ENCODE results near the gene NCR1.

GRCh38 chr19:54923276-54923675, 17.3 kb downstream of the NCR1 start:
- no peak for TF ChIP-seq POLR2A (IDR thresholded peaks at IDR 0.05)
- TF ChIP-seq CTCF (IDR thresholded peaks at IDR 0.05): no peak
- TF ChIP-seq POLR2AphosphoS5 (IDR thresholded peaks at IDR 0.05): no peak

All from transverse colon (tissue), 4 donors.